B cell (primary cell): ENCODE results near the gene RAD21L1. TPM values are rescaled to one million over a fixed set of nuclear protein-coding genes. Genes with fewer than 3 reads are reported as not detected.

ENCODE experiments used
- ATAC-seq: fragments of 200-7000 bp; cut with Tn5 transposase; one replicate; pipeline ENCODE4 v1.10.0; 2021; ENCODE audit warnings: low read depth, mild to moderate bottlenecking, moderate number of reproducible peaks, moderate library complexity
- CTCF ChIA-PET: fragments of 350-600 bp; sonication (Branson Sonifier 250); formaldehyde crosslinking; loops from one replicate; lab custom pipeline; 2021; ENCODE audit warnings: antibody characterized with exemption, inconsistent platforms; lab: Charles Lee
- POLR2A ChIA-PET: fragments of 350-600 bp; sonication (Branson Sonifier 250); formaldehyde crosslinking; loops from one replicate; lab custom pipeline; 2021; ENCODE audit warnings: antibody characterized with exemption; lab: Charles Lee
- DNase-seq: peaks from one replicate; pipeline ENCODE4 v3.0.0; 2013
- H2AFZ ChIP-seq: 2 replicates; pipeline ENCODE4 v1.6.1; 2012; ENCODE audit warnings: mild to moderate bottlenecking, low read depth, low read length; ENCODE audit not compliant: insufficient read depth, poor library complexity, severe bottlenecking
- H3K27ac ChIP-seq, 2 donors: 1 replicate in 1 of 2; 2 replicates in 1 of 2; pipeline ENCODE4 v1.5.1; 2012 to 2013; ENCODE audit warnings: low read length in 2 of 2, mild to moderate bottlenecking in 2 of 2, moderate library complexity in 1 of 2
- H3K27me3 ChIP-seq, 4 experiments: fragments of 200-600 bp in 1 of 4; sonication (generic) in 1 of 4; replicated peaks in 1 of 4; 1 replicate in 2 of 4; 2 replicates in 2 of 4; pipeline versions ENCODE4 v1.6.1 to v1.7.0; 2013 to 2016; ENCODE audit warnings: low read length in 3 of 4, mild to moderate bottlenecking in 2 of 4, mixed read lengths in 1 of 4, moderate library complexity in 1 of 4; ENCODE audit not compliant: insufficient read depth in 4 of 4, control insufficient read depth in 3 of 4; ENCODE audit errors: control extremely low read depth in 1 of 4
- H3K36me3 ChIP-seq, 2 experiments: replicated peaks in 1 of 2; 1 replicate in 1 of 2; 2 replicates in 1 of 2; pipeline versions ENCODE4 v1.6.1 to v1.7.1; 2013; ENCODE audit warnings: low read length in 1 of 2; ENCODE audit not compliant: insufficient read depth in 2 of 2, control insufficient read depth in 1 of 2; ENCODE audit errors: control extremely low read depth in 1 of 2, extremely low read depth in 1 of 2
- H3K4me1 ChIP-seq, 2 donors: fragments of 200-600 bp in 1 of 2; sonication (generic) in 1 of 2; 1 replicate in 1 of 2; 2 replicates in 1 of 2; pipeline versions ENCODE4 v1.5.1 to v1.6.1; 2013 to 2017; ENCODE audit warnings: low read length in 2 of 2; ENCODE audit not compliant: control insufficient read depth in 2 of 2, insufficient read depth in 2 of 2
- H3K4me2 ChIP-seq: replicated peaks from 2 replicates; pipeline ENCODE3; 2012; ENCODE audit warnings: mild to moderate bottlenecking, low read depth, low read length; ENCODE audit not compliant: poor library complexity, severe bottlenecking
- H3K4me3 ChIP-seq, 5 experiments: fragments of 200-600 bp in 1 of 5; sonication (generic) in 1 of 5; 1 replicate in 3 of 5; 2 replicates in 2 of 5; pipeline versions ENCODE4 v1.5.1 to v1.7.0; 2011 to 2016; ENCODE audit warnings: low read length in 4 of 5, mild to moderate bottlenecking in 4 of 5, low read depth in 2 of 5, control low read depth in 1 of 5, moderate library complexity in 1 of 5; ENCODE audit not compliant: insufficient read depth in 1 of 5; ENCODE audit errors: control extremely low read depth in 1 of 5, extremely low read depth in 1 of 5
- H3K79me2 ChIP-seq: fragments of 200-600 bp; sonication (generic); one replicate; pipeline ENCODE4 v1.6.0; 2016; ENCODE audit warnings: low read length; ENCODE audit not compliant: control insufficient read depth, insufficient read depth
- H3K9ac ChIP-seq: fragments of 200-600 bp; sonication (generic); 2 replicates; pipeline ENCODE4 v1.6.1; 2017; ENCODE audit warnings: mild to moderate bottlenecking, low read length, moderate library complexity
- H3K9me3 ChIP-seq, 3 donors: one replicate each; pipeline versions ENCODE4 v1.6.1 to v1.7.1; 2013; ENCODE audit warnings: low read length in 2 of 3; ENCODE audit not compliant: control insufficient read depth in 2 of 3, insufficient read depth in 1 of 3; ENCODE audit errors: control extremely low read depth in 1 of 3
- H4K20me1 ChIP-seq: 2 replicates; pipeline ENCODE4 v1.6.0; 2012; ENCODE audit warnings: mild to moderate bottlenecking, low read length; ENCODE audit not compliant: insufficient read depth, control insufficient read depth, poor library complexity, severe bottlenecking
- H3K27ac Mint-ChIP-seq: one replicate; pipeline ENCODE4 v1.8.0; 2021; ENCODE audit warnings: mixed read lengths
- H3K27me3 Mint-ChIP-seq: one replicate; pipeline ENCODE4 v1.8.0; 2021; ENCODE audit warnings: mixed read lengths
- H3K4me1 Mint-ChIP-seq: one replicate; pipeline ENCODE4 v1.8.0; 2021; ENCODE audit warnings: mixed read lengths
- H3K4me3 Mint-ChIP-seq: one replicate; pipeline ENCODE4 v1.8.0; 2021; ENCODE audit warnings: mixed read lengths
- H3K9me3 Mint-ChIP-seq: one replicate; pipeline ENCODE4 v1.8.0; 2022; ENCODE audit warnings: mixed read lengths; ENCODE audit not compliant: insufficient read depth
- EZH2 ChIP-seq: IDR thresholded peaks from 2 replicates; pipeline ENCODE4 v1.6.1; 2012; ENCODE audit warnings: borderline replicate concordance, low read depth, mild to moderate bottlenecking, moderate library complexity, low read length; ENCODE audit not compliant: insufficient read depth, poor library complexity, severe bottlenecking
- WGBS: methylation state at CpG from one replicate; pipeline ENCODE4 v1.1.5; 2013; ENCODE audit warnings: missing lambda C conversion rate; ENCODE audit not compliant: insufficient coverage; 5-methylcytosine and 5-hydroxymethylcytosine counted together
- intact Hi-C: fragments of 100-400 bp; cut with micrococcal nuclease; formaldehyde crosslinking; loops from one replicate; pipeline ENCODE4 v1.10.0; 2022
- polyA plus RNA-seq: library from polyadenylated mRNA; depleted of rRNA; stranded (reverse); fragments of >200 nt; gene quantifications from 2 replicates; pipeline ENCODE4 v1.2.3, GENCODE V29; 2012
- total RNA-seq, 2 donors: library from RNA; stranded (reverse); fragments of 120-200 nt in 1 of 2; gene quantifications; 1 replicate in 1 of 2; 2 replicates in 1 of 2; pipeline versions ENCODE4 v1.2.3 to v1.2.4, GENCODE V29; 2013 to 2022
- TF ChIP-seq, protein P1 (sequence below): fragments of 200-600 bp; IDR thresholded peaks from one replicate; pipeline ENCODE4 v1.8.0; 2022; ENCODE audit warnings: antibody characterized with exemption, mild to moderate bottlenecking

RAD21L1 gene
- total and polyA plus RNA-seq, 2 donors (not counting 1 experiment from before 2014, with no cell fraction given) = not detected

DNA sequence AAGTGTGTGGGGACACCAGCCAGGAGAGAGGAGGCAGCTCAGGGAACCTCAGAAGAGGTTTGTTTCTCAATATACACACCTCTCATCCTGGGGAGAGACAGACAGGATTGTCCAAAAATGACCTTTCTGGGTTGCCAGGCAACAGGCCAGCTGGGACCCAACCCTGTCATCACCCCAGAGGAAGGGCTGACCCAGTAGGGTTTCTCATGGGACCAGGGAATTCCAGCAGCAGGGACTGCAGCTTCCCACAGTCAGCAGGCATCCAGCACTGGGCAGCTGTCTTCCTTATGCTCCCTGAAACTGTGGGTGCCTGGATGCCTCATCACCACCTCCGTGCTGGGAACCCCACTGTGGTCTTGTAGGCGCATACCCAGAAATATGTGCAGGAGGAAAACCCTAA, 21.3 kb upstream of the RAD21L1 start:
- Histone ChIP-seq H3K79me2 (no peaks in the 10 kb centered on the region), H2AFZ (no peak overlapping the region), H3K9ac (no peak overlapping the region), H3K4me2 (no peak overlapping the region), H3K9me3 (no peaks in the 10 kb centered on the region), H3K36me3 (no peaks in the 10 kb centered on the region), H3K27me3 (peaks cover 0 to 9% (median 1%) of the 10 kb centered on the region in 4 experiments), H3K4me3 (no peak overlapping the region), H3K27ac (no peak overlapping the region), H3K4me1 (no peaks in the 10 kb centered on the region), H4K20me1 (no peaks in the 10 kb centered on the region)
- intact Hi-C loops = no loop called here
- TF ChIP-seq EZH2 = no peak
- TF ChIP-seq, protein P1, sequence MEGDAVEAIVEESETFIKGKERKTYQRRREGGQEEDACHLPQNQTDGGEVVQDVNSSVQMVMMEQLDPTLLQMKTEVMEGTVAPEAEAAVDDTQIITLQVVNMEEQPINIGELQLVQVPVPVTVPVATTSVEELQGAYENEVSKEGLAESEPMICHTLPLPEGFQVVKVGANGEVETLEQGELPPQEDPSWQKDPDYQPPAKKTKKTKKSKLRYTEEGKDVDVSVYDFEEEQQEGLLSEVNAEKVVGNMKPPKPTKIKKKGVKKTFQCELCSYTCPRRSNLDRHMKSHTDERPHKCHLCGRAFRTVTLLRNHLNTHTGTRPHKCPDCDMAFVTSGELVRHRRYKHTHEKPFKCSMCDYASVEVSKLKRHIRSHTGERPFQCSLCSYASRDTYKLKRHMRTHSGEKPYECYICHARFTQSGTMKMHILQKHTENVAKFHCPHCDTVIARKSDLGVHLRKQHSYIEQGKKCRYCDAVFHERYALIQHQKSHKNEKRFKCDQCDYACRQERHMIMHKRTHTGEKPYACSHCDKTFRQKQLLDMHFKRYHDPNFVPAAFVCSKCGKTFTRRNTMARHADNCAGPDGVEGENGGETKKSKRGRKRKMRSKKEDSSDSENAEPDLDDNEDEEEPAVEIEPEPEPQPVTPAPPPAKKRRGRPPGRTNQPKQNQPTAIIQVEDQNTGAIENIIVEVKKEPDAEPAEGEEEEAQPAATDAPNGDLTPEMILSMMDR = no peak
- ATAC-seq = no peak
- Mint-ChIP-seq H3K4me3 (no peak overlapping the region), H3K27ac (no peak overlapping the region), H3K9me3 (no peaks in the 10 kb centered on the region), H3K4me1 (no peaks in the 10 kb centered on the region), H3K27me3 (peaks cover 18% of the 10 kb centered on the region)
- CTCF ChIA-PET = no interaction called here
- WGBS = 100% methylated on average over 1 of the region's 2 CpGs
- no peak for DNase-seq
- POLR2A ChIA-PET = no interaction called here

DNA sequence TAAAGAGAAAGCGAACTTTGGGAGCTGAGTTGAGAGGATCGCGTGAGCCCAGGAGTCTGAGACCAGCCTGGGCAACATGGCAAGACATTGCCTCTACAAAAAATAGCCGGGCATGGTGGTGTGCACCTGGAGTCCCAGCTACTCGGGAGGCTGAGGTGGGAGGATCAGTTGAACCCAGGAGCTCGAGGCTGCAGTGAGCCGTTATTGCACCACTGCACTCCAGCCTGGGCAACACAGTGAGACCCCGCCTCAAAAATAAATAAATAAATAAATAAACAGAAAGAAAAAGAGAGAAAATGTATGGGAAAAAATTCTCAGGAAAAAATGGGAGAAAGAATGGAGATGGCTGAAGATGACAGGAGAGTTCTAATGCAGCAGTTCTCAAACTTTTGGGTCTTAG, 20.0 kb upstream of the RAD21L1 start:
- WGBS = 90% methylated on average over 6 of the region's 8 CpGs

More for the DNA sequence above, 20.0 kb upstream of the RAD21L1 start:
- Histone ChIP-seq H3K9me3 (no peaks in the 10 kb centered on the region), H3K4me2 (no peak overlapping the region), H2AFZ (no peak overlapping the region), H3K27me3 (peaks cover 0 to 9% (median 4%) of the 10 kb centered on the region in 4 experiments), H3K4me3 (no peak overlapping the region), H3K27ac (no peak overlapping the region), H4K20me1 (no peaks in the 10 kb centered on the region), H3K4me1 (no peaks in the 10 kb centered on the region), H3K36me3 (no peaks in the 10 kb centered on the region), H3K79me2 (no peaks in the 10 kb centered on the region), H3K9ac (no peak overlapping the region)
- Mint-ChIP-seq H3K4me3 (no peak overlapping the region), H3K9me3 (no peaks in the 10 kb centered on the region), H3K4me1 (no peaks in the 10 kb centered on the region), H3K27ac (no peak overlapping the region), H3K27me3 (peaks cover 22% of the 10 kb centered on the region)
- no peak for ATAC-seq
- TF ChIP-seq, protein P1 = no peak
- no peak for TF ChIP-seq EZH2
- CTCF ChIA-PET = interaction anchor here (0.6 kb wide), 1 partner anchor 51 kb away, joined by 3 read pairs; no protein-coding TSS in a partner anchor
- intact Hi-C loops = no loop called here
- no peak for DNase-seq
- POLR2A ChIA-PET = no interaction called here
